NCI-H774 (cell line): ENCODE data around the gene DCAF15.

Source experiments
- DNase-seq: peaks from one replicate; lab custom pipeline; 2025; lab: John Stamatoyannopoulos, UW

The DCAF15 gene

DNA sequence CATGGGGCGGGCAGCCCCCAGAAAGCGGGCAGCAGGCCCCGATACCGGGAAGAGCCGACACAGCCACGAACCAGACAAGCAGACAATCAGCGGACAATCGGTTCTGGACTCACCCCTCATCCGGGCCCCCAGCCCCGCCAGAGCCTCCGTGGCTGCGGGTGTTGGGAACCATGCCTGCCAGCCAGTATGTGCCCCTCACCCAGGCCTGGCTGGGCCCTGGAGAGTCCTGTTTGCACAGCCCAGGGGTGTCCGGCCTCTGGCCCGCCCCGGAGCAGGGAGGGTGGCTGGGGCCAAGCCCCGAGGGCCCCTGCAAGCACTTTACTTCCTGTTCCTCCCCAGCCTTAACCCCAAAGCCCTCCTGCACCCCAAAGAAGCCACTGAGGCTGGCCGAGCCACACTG lies 21.9 kb upstream of the DCAF15 start:
- no peak for DNase-seq

DNA sequence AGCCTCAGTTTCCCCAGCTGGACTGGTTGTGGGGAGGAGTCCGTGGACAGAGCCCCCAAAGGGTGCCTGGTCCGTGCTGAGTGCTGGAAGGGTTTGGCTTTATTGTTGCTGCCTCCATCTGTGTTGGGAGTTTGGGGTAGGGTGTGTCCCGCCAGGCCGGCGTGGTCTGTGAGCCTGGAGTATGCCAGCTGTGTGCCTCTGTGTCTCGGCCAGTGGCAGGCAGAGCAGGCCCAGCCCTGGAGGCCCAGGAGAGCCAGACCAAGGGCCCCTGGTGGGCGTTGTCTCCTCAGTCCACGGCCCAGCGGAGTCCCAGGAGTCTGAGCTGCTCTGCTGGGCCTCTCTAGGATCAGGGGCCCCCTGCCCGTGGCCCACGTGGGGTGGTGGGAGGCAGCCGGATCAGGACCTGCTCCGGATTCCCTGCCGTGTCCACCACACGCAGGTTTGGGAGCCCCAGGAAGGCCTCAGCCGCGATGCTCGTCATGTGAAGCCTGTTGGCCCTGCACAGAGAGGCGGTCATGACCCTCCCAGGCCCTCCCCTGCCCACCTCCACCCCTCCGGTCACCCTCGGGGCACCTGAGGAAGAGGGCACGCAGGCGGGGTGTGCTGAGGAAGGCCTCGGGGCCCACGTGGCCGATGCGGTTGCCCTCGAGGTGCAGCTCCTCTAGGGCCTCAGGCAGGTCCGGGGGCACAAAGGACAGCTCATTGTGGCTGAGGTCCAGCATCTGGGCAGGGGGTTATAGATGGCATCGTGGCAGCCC lies 20.7 kb upstream of the DCAF15 start:
- DNase-seq: no peak

DNA sequence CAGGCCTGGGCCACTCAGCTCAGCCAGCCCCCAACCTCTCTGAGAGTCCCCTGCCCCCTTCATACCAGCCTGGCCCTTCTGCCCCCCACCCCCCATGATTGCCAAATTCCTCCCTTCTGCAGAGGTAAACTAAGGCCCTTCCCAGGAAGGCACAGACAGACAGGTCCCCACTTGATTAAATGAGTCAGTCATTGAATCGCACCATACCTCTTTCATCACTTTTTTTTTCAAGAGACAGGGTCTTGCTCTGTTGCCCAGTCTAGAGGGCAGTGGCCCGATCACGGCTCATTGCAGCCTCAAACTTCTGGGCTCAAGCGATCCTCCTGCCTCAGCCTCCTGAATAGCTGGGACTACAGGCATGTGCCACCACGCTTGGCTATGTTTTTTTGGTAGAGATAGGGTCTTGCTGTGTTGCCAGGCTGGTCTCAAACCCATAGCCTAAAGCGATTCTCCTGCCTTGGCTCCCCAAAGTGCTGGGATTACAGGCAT lies 20.1 kb upstream of the DCAF15 start:
- no peak for DNase-seq

DNA sequence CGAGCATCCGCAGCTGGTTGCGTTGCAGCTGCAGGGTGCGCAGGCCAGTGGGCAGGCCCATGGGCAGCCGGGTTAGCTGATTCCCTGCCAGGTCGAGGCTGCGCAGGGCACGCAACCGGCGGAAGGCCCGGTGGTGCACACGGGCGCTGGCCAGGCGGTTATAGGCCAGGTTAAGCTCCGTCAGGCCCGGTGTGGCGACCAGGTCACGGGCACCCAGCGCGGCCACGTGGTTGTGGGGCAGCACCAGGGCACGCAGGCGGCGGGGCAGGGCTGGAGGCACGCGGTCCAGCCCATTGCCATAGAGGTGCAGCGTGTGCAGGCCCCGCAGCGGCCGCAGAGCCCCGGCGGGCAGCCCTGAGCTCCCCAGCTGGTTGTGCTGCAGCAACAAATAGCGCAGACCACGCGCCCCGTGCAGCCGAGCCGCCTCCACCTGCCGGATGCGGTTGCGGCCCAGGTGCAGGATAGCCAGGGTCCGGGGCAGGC lies 19.4 kb upstream of the DCAF15 start:
- DNase-seq: no peak

DNA sequence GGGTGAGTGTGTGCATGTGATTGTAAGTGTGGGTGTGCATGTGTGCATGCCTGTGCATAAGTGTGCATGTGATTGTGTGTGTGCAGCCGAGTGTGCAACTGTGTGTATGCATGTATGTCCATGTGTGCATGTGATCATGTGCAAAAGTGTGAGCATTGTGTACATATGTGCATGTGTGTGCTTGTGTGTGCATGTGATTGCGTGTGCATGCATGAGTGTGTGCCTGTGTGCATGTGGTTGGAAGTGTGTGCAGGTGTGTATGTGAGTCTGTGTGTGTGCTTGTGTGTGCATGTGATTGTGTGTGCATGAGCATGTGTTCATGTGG lies 17.6 kb upstream of the DCAF15 start:
- DNase-seq: no peak

DNA sequence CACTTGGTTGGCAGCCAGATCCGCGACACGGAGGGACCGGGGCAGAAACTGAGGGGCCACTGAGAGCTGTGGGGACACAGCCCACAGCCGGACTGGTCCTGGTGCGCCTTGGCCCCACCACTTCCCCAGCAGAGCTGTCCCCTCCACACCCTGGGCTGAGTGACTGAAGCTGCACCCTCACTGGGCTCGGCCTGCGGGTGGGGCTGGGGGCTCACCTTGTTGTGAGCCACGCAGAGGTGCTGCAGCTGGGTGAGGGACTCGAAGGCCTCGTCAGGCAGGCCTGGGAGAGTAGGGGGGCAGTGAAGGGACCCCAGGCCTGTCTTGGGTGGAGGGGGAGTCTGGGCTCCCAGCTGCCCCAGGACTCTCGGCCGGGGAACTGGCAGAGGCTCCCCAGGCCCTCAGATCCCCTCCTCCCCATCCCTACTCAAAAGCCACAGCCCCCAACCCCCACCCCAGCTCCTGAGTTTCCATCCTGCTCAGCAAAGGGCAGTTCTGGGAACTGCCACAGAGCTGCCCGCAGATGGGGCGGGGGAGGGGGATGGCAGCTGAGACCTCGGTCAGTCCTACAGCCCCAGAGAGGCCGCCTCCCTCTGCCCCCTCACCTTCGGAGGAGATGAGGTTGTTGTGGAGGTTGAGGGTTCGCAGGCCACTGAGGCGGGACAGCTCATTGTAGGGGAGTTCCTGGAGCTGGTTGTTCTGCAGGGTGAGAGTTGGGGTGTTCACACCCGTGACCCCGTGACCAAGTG lies 16.4 kb upstream of the DCAF15 start:
- no peak for DNase-seq

DNA sequence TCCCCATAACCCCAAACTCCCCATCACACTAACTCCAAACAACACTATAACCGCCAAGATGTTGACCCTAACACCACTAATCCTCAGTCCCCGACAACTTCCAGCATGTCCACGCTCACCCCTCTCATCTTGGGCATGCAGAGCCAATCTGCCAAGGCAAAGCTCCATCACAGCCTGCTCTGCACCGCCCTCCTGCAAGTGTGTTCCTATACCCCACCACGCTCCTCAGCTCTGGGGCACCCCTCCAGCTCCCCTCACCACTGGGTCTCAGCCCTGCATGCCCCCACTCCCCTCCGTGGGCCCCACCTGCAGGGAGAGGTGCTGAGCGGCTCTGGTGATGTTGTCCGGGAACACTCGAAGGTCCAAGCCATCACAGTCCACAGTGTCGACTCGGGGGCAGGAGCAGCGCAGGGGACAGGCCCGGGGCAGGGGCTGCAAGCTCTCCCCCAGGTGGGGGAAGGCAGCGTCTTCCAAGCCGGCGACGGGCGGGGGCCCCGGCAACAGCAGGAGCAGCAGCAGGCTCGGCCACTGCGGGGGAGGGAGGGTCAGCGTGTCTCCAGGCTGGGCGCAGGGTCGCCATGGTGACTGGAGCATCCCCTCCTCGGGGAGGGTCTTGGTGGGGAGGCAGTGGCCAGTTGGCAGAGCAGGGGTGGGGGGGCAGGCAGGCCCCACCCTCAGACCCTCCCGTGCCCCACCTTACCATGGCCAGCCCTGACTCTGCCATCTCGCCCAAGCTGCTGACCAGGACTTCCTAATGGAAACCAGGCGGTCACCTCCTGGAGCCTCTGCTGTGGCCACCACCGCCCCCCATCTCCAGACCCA lies 14.6 kb upstream of the DCAF15 start:
- DNase-seq: no peak

DNA sequence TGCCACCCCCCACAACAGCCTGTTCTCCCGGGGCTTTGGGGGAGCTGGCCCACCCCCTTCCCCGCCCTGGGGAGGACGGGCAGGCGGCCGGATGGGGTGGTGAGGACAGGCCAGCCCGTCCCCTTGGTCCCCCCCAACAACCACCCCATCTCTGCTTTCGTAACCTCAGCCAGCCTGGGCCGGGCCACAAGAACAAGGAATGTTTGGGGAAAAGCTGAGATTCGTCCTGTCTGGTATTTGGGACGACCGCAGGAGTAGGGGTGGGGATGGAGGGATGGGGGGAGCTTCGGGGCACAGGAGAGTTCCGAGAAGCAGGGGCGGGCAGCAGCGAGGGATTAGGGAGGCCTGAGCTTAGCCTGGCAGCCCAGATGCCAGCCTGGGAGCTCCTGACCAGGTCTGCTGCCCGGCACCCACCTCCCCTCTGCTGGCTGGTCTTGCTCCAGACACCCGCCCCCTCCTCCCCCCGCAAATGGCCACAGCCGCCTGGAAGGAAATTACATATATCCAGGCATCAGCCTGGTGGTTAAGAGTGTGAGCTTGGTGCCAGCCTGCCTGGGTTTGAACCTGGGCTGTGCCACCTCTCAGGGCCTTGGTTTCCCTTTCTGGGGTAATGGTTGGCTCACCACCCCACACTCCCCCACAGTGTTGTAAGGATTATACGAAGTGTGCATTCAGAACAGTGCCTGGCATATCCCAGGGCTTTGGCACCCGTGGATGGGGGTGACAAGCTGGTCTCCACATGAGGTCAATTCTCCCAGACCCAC lies 13.8 kb upstream of the DCAF15 start, which contains the start of gene PODNL1:
Gene PODNL1, minus strand, starts transcription at position 117 of the 764 bp plus-strand sequence. CDS start 236 bp downstream, outside the sequence.
- no peak for DNase-seq

DNA sequence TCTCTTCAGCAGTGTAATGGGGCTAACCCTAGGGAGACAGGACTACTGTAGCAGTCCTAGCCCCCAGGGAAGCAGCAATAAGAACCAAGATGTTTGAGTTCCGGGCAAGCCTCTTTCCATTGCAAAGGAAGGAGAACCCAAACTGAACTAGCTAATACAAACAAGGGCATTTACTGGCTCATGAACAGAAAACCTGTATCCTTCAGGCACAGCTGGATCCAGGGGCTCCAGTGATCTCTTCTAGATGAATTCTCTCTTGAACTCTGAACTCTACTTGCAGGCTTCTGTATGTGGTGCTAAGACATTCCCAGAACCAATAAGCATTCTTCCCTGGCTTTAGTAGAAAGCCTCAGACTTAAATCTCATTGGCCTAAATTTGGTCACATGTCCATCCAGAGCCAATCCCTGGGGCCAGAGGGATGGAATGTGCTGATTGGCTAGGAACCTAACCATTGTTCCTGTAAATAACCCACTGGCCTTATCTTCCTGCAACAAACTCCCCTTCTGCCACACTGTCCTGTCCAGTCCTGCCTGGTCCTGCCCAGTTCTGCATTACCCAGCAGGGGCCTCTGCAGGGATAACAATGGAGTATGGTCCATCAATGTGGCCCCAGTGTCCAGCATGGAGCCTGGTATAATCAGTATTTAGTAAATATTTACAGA lies 10.2 kb upstream of the DCAF15 start:
- no peak for DNase-seq

DNA sequence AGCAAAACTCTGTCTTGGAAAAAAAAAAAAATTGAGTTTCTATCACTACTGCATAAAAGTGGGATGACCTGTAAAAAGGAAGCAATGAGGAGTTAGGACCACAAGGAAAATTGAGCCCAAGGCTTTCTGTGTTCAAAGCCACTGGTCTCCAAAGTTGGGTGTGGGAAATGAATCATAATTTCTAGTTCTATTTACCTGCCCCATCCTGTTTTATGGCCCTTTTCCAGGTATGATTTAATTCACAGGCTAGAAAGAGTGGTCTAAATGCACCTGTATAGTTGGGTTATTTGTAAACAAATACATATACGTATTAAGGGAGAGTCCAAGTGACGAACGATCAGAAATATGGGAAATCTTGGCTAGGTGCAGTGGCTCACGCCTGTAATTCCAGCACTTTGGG lies 5.9 kb upstream of the DCAF15 start:
- no peak for DNase-seq

DNA sequence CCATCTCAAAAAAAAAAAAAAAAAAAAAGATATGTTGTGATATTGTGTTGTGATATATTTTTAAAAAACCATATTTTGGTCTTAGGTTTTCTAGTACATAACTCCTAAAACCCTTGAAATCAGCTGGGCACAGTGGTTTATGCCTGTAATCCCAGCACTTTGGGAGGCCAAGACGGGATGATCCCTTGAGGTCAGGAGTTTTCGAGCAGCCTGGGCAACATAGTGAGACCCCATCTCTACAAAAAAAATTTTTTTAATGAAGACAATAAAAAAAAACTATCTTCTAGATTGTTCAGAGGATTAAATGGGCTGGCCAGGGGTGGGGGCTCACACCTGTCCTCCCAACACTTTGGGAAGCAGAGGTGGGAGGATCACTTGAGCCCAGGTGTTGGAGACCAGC lies 1.3 kb upstream of the DCAF15 start:
- no peak for DNase-seq

DNA sequence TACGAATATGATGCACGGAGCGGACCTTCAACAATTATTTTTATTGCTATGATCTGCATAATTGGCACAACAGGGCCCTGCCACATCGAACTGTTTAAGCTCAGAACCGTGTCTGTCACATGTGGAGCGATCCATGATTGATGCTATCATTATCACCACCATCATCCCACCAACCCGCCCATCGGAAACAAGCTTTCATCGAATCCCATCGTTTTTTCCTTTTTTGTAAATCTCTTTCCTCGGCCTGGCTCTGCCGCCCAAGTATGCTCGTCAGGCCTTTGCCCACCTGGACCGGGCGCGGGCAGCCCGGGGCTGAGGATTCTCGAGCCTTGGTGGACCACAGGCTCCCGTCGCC lies 533 bp upstream of the DCAF15 start:
- no peak for DNase-seq

DNA sequence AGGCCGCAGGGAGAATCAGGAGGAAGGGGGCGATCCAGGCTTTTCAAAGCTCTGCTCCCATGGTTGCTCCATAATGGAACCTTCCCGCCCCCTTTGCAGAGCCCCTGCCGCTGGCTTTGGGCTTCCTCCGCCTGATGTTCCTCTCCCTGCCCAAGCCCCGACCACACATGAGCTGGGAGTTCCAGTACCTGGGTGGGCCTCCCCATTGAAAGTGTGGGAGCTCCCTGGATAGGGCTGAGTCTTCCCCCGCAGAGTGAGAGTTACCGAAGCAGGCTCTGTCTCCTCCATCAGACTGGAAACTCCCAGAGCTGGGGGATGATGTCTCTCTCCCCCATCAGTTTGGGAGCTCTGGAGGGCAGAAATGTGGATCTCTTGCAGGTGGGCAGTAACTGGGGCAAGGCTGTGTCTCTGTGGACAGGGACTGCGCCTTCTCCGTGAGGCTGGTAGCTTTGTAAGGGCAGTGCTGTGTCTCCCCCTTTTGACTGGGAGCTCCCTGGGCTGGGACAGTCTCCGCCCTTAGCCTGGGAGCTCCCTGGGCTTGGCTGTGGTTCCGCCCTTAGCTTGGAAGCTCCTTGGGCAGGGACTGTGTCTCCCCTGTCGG lies 722 bp downstream of the DCAF15 start:
- no peak for DNase-seq

DNA sequence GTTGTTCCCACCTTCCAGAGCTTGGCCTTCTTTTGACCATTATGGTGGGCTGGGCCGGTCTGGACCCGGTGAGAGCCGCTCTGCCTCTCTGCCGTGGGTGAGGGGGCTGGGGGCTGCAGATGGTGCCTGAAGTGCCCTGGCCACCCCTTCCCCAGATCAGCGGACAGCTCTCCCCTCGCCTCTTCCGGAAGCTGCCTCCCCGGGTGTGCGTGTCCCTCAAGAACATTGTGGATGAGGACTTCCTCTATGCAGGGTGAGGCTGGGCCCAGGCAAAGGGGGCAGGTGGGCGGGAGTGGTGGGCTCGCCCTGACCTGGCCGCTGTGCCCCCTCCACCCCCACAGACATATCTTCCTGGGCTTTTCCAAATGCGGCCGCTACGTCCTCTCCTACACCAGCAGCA lies 1.9 kb downstream of the DCAF15 start:
- no peak for DNase-seq

DNA sequence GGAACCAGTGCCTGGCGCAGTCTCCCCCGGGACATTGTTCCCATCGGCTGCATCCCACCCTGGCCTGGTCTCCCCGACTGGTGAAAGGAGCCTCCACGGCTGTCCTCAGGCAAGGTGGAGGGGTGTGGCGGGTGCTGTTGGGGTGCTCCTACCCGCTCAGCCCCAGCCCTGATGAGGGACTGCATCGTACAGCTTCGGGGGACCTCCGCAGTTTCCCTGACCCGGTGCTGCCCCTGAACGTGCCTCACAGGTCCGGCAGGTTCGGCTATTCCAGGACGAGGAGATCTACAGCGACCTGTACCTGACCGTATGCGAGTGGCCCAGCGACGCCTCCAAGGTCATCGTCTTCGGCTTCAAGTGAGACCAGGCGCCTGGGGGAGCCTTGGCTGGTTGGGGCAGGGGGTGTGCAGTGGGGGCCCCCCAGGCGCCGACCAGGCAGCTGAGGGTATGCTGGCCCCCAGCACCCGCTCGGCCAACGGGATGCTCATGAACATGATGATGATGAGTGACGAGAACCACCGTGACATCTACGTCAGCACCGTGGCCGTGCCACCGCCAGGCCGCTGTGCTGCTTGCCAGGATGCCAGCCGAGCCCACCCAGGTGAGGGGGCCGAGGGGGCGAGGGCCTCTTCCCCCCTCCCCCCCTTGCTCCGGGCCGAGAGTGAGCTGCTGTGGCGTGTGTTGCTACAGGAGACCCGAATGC lies 3.5 kb downstream of the DCAF15 start:
- DNase-seq: no peak

DNA sequence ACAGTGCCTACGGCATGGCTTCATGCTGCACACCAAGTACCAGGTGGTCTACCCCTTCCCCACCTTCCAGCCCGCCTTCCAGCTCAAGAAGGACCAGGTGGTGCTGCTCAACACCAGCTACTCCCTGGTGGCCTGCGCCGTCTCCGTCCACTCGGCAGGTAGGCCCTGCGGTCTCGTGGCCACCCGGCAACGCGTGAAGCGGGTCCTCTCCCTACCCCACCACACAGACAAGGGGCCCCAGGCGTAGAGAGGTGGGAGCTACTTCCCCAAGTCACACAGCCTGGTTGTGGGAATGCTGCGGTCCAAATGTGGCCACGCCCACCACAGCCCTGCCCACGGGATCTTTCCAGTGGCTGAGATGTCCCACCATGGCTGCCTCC lies 4.0 kb downstream of the DCAF15 start:
- DNase-seq: no peak

DNA sequence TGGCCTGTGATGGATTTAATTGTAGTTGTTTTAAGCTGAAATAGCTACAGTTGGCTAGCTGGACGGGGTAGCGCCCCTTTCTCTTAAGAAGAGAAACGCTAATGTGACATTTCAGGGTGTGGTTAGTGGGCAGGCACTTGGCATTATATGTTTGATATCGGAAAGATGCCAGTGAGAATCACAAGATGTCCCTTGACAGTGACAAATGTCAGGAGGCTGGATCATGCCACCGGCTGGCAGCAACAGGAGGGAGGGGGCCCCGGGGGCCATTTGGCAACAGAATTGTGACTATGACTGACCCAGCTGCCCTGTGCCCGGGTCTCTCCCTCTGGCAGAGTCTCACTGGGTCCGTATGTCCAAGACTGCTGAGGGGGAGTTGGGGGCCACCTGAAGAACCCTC lies 4.7 kb downstream of the DCAF15 start:
- no peak for DNase-seq

DNA sequence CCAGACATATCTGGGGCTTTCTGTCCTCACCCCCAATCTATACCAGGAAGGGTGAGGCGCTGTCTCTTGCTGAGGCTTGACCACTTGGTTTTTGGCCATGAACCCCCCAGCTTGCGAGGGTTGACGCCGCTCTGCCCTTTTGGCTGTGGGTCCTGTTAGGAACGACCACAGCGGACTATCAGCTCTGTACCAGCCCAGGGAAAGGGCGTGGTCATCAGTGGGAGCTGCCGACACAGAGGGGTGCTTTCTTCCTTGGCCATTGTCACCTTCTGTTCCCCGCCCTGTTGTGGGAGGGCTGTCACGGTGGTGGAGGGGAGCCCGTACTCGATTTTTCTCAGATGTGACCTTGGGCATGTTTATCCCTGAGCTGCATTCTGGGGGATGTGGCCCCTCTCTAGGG lies 5.7 kb downstream of the DCAF15 start:
- no peak for DNase-seq

DNA sequence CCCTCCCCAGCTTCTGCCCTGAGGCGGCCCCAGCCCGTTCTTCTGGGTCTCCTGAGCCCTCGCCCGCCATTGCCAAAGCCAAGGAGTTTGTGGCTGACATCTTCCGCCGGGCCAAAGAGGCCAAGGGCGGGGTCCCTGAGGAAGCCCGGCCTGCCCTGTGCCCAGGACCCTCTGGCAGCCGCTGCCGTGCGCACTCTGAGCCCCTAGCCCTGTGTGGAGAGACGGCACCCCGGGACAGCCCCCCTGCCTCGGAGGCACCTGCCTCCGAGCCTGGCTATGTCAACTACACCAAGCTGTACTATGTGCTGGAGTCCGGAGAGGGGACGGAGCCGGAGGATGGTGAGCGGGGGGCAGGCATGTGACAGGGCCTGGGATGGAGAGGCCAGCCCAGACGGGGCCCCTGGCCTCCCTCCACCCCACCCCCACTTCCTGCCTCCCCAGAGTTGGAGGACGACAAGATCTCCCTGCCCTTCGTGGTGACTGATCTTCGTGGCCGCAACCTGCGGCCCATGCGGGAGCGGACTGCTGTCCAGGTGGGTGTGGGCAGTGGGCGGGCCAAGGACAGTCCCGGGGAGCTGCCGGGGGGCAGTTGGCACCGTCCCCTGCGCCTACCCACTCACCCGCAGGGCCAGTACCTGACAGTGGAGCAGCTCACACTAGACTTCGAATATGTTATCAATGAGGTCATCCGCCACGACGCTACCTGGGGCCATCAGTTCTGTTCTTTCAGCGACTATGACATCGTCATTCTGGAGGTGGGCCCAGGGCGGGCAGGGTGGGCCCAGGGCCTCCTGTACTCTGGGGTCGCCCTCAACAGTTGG lies 7.0 kb downstream of the DCAF15 start:
- no peak for DNase-seq
